GM12878 (cell line): ENCODE data around the gene ZNF385A. TPM values are rescaled to one million over a fixed set of nuclear protein-coding genes. Genes with fewer than 3 reads are reported as not detected.
A peak's percentile ranks its signal among the peaks of the same experiment; 100 is the strongest.

Experiments used
- ATAC-seq: fragments of 200-7000 bp; cut with Tn5 transposase; 3 replicates; pipeline ENCODE4 v1.9.1; 2020; ENCODE audit warnings: mild to moderate bottlenecking, moderate library complexity
- BruUV-seq: library from RNA; stranded (reverse); fragments of 400-500 nt; replicated peaks from 2 replicates; lab custom pipeline; 2021; lab: Mats Ljungman, UMichigan
- CTCF ChIA-PET: fragments of 300-600 bp; sonication (Branson Sonifier 250); formaldehyde crosslinking; extraction: SDS; loops from one replicate; lab custom pipeline; 2021; ENCODE audit warnings: inconsistent platforms; lab: Yijun Ruan, JAX
- POLR2A ChIA-PET: fragments of 350-600 bp; formaldehyde crosslinking; extraction: SDS; loops from one replicate; lab custom pipeline; 2021; ENCODE audit warnings: inconsistent platforms; lab: Charles Lee
- RAD21 ChIA-PET: fragments of 300-600 bp; sonication (Branson Sonifier 250); formaldehyde crosslinking; loops from one replicate; lab custom pipeline; 2023; ENCODE audit warnings: antibody characterized with exemption; ENCODE audit not compliant: unreplicated experiment; lab: Charles Lee
- SMC1A ChIA-PET: fragments of 300-600 bp; sonication (Branson Sonifier 250); formaldehyde crosslinking; loops from one replicate; lab custom pipeline; 2023; ENCODE audit not compliant: unreplicated experiment, uncharacterized antibody; lab: Charles Lee
- DNase-seq: peaks from one replicate; pipeline ENCODE4 v3.0.0-alpha.2; 2011; ENCODE audit warnings: low read depth, low spot score
- FAIRE-seq: peaks from 3 replicates; lab custom pipeline; 2011; peaks lifted over from hg19 to GRCh38; lab: Jason Lieb, UNC
- H2AFZ ChIP-seq: 2 replicates; pipeline ENCODE4 v1.6.0; 2011; ENCODE audit warnings: low read depth, low read length, control low read depth; ENCODE audit not compliant: control insufficient read depth
- H3K27ac ChIP-seq: 2 replicates; pipeline ENCODE4 v1.5.1; 2011; ENCODE audit warnings: control low read depth; ENCODE audit not compliant: control insufficient read depth, insufficient read depth
- H3K27me3 ChIP-seq, 2 experiments: replicated peaks in 1 of 2; 2 replicates each; pipeline versions ENCODE4 v1.6.0 to v1.6.1; 2011; ENCODE audit warnings: low read length in 1 of 2; ENCODE audit not compliant: control insufficient read depth in 2 of 2, insufficient read depth in 2 of 2
- H3K36me3 ChIP-seq, 2 experiments: 2 replicates each; pipeline ENCODE4 v1.5.1; 2011; ENCODE audit warnings: low read length in 1 of 2; ENCODE audit not compliant: control insufficient read depth in 2 of 2, insufficient read depth in 2 of 2
- H3K4me1 ChIP-seq: 2 replicates; pipeline ENCODE4 v1.6.1; 2011; ENCODE audit warnings: mild to moderate bottlenecking, low read length, moderate library complexity, mixed read lengths; ENCODE audit not compliant: control insufficient read depth, insufficient read depth
- H3K4me2 ChIP-seq: 2 replicates; pipeline ENCODE4 v1.6.0; 2011; ENCODE audit warnings: control low read depth; ENCODE audit not compliant: control insufficient read depth, insufficient read depth
- H3K4me3 ChIP-seq: fragments of 200-600 bp; sonication (generic); 2 replicates; pipeline ENCODE4 v1.5.1; 2016
- H3K79me2 ChIP-seq: 2 replicates; pipeline ENCODE4 v1.6.0; 2011; ENCODE audit warnings: low read length; ENCODE audit not compliant: control insufficient read depth, insufficient read depth
- H3K9ac ChIP-seq: 2 replicates; pipeline ENCODE4 v1.8.0; 2011; ENCODE audit warnings: low read length, control low read depth, mixed read lengths; ENCODE audit not compliant: control insufficient read depth, insufficient read depth
- H3K9me3 ChIP-seq: replicated peaks from 3 replicates; pipeline ENCODE4 v1.5.1; 2011; ENCODE audit warnings: mild to moderate bottlenecking, low read length; ENCODE audit not compliant: control insufficient read depth, insufficient read depth
- H4K20me1 ChIP-seq: 2 replicates; pipeline ENCODE4 v1.6.0; 2011; ENCODE audit not compliant: control insufficient read depth, insufficient read depth
- BHLHE40 ChIP-seq, 2 experiments: fragments of 450-650 bp in 1 of 2; IDR thresholded peaks; 2 replicates each; pipeline ENCODE4 v1.6.1; 2011 to 2017; ENCODE audit warnings: low read depth in 2 of 2, borderline replicate concordance in 1 of 2, improper control_type of control experiment in 1 of 2, low read length in 1 of 2, mild to moderate bottlenecking in 1 of 2
- CHD1 ChIP-seq: IDR thresholded peaks from 2 replicates; pipeline ENCODE4 v1.6.1; 2012; ENCODE audit warnings: low read depth, low read length, improper control_type of control experiment
- CHD2 ChIP-seq: IDR thresholded peaks from 2 replicates; pipeline ENCODE4 v1.6.1; 2011; ENCODE audit warnings: low read depth, low read length, improper control_type of control experiment, borderline replicate concordance
- CREB1 ChIP-seq: IDR thresholded peaks from 2 replicates; pipeline ENCODE4 v1.6.1; 2012; ENCODE audit warnings: low read depth, mild to moderate bottlenecking, inconsistent platforms
- DPF2 ChIP-seq: fragments of 450-650 bp; IDR thresholded peaks from 2 replicates; pipeline ENCODE4 v1.6.1; 2017; ENCODE audit warnings: mild to moderate bottlenecking
- ETV6 ChIP-seq, 2 experiments: fragments of 450-650 bp in 1 of 2; IDR thresholded peaks in 1 of 2; conservative IDR thresholded peaks in 1 of 2; 2 replicates each; pipeline ENCODE4 v1.6.1; 2014; ENCODE audit warnings: antibody characterized with exemption in 1 of 2, borderline replicate concordance in 1 of 2, low read depth in 1 of 2, mild to moderate bottlenecking in 1 of 2, moderate library complexity in 1 of 2
- HDAC6 ChIP-seq: fragments of 200-600 bp; sonication (generic); IDR thresholded peaks from one replicate; pipeline ENCODE4 v1.8.0; 2017; ENCODE audit warnings: antibody characterized with exemption; ENCODE audit not compliant: unreplicated experiment
- IKZF1 ChIP-seq: fragments of 450-650 bp; conservative IDR thresholded peaks from 2 replicates; pipeline ENCODE4 v1.6.1; 2017; ENCODE audit warnings: antibody characterized with exemption, mild to moderate bottlenecking
- MTA2 ChIP-seq: fragments of 450-650 bp; IDR thresholded peaks from 2 replicates; pipeline ENCODE4 v1.6.1; 2016; ENCODE audit warnings: low read depth, mild to moderate bottlenecking, moderate library complexity
- NR2F1 ChIP-seq: fragments of 450-650 bp; conservative IDR thresholded peaks from 2 replicates; pipeline ENCODE4 v1.6.1; 2017; ENCODE audit warnings: mild to moderate bottlenecking
- POLR2AphosphoS2 ChIP-seq: IDR thresholded peaks from 2 replicates; pipeline ENCODE4 v1.6.1; 2011; ENCODE audit warnings: low read depth, mild to moderate bottlenecking, low read length, improper control_type of control experiment, moderate library complexity
- STAT3 ChIP-seq: IDR thresholded peaks from 2 replicates; pipeline ENCODE4 v1.6.1; 2011; ENCODE audit warnings: low read depth, low read length, improper control_type of control experiment
- TARDBP ChIP-seq: IDR thresholded peaks from 2 replicates; pipeline ENCODE4 v1.6.1; 2016; ENCODE audit warnings: borderline replicate concordance
- YY1 ChIP-seq: IDR thresholded peaks from 2 replicates; pipeline ENCODE4 v1.6.1; 2011; ENCODE audit warnings: low read depth, mild to moderate bottlenecking, low read length
- ZNF274 ChIP-seq: IDR thresholded peaks from one replicate; pipeline ENCODE4 v1.8.0; 2011; ENCODE audit not compliant: insufficient read length, insufficient read depth
- WGBS: methylation state at CpG from one replicate; pipeline ENCODE4 v1.1.6; 2016; ENCODE audit warnings: low lambda C conversion rate; ENCODE audit not compliant: insufficient replicate concordance, insufficient coverage; ENCODE audit errors: missing lambda C conversion rate; 5-methylcytosine and 5-hydroxymethylcytosine counted together
- in situ Hi-C: fragments of 300-500 bp; cut with MboI; formaldehyde crosslinking; loops from 9 replicates; pipeline ENCODE4 v1.14.3; 2018; ENCODE audit warnings: mixed read lengths
- intact Hi-C: fragments of 100-400 bp; cut with micrococcal nuclease; formaldehyde crosslinking; loops from one replicate; pipeline ENCODE4 v1.14.2; 2022; ENCODE audit not compliant: unreplicated experiment
- polyA plus RNA-seq, 11 experiments: library from polyadenylated mRNA; depleted of rRNA in 4 of 11; unstranded in 6 of 11; stranded (reverse) in 5 of 11; fragments of >200 nt; fragmentation: Nextera tagmentation in 4 of 11; fragmentation: Illumina TruSeq in 1 of 11; extraction: Ambion mirVana in 4 of 11; extraction: Trizol in 1 of 11; gene quantifications; 1 replicate in 1 of 11; 2 replicates in 10 of 11; pipeline versions ENCODE4 v1.2.1 to v1.2.3, GENCODE V29; 2011 to 2016; ENCODE audit warnings: inconsistent platforms in 2 of 11, missing spikeins in 2 of 11, low read depth in 1 of 11
- total RNA-seq, 4 experiments: library from RNA; depleted of rRNA in 3 of 4; stranded (reverse); fragments of >200 nt in 3 of 4; fragmentation: Illumina TruSeq in 1 of 4; extraction: Trizol in 1 of 4; gene quantifications; 2 replicates each; pipeline versions ENCODE4 v1.2.1 to v1.2.3, GENCODE V29; 2013 to 2021
- TF ChIP-seq, protein P1 (sequence below): IDR thresholded peaks from 2 replicates; pipeline ENCODE4 v1.6.1; 2011; ENCODE audit warnings: mild to moderate bottlenecking, low read depth, low read length, moderate library complexity; ENCODE audit not compliant: insufficient replicate concordance
- TF ChIP-seq, protein P2 (sequence below): fragments of 450-650 bp; IDR thresholded peaks from 2 replicates; pipeline ENCODE4 v1.6.1; 2018; ENCODE audit warnings: borderline replicate concordance, mild to moderate bottlenecking; ENCODE audit not compliant: partially characterized antibody
- TF ChIP-seq, protein P3 (sequence below), 3 experiments: IDR thresholded peaks in 2 of 3; conservative IDR thresholded peaks in 1 of 3; 2 replicates each; pipeline ENCODE4 v1.5.1; 2011; ENCODE audit warnings: low read depth in 3 of 3, low read length in 3 of 3, mild to moderate bottlenecking in 3 of 3, control low read depth in 2 of 3, moderate library complexity in 2 of 3, inconsistent platforms in 1 of 3, mixed read lengths in 1 of 3; ENCODE audit not compliant: control insufficient read depth in 2 of 3, insufficient read depth in 1 of 3; ENCODE audit errors: extremely low read depth in 1 of 3

The ZNF385A gene
- total and polyA plus RNA-seq, 10 of the 15 experiments (the other 5 are each of a cell fraction or from before 2014, with no cell fraction given): 0.26 to 26.1 (median 4.9) TPM

DNA sequence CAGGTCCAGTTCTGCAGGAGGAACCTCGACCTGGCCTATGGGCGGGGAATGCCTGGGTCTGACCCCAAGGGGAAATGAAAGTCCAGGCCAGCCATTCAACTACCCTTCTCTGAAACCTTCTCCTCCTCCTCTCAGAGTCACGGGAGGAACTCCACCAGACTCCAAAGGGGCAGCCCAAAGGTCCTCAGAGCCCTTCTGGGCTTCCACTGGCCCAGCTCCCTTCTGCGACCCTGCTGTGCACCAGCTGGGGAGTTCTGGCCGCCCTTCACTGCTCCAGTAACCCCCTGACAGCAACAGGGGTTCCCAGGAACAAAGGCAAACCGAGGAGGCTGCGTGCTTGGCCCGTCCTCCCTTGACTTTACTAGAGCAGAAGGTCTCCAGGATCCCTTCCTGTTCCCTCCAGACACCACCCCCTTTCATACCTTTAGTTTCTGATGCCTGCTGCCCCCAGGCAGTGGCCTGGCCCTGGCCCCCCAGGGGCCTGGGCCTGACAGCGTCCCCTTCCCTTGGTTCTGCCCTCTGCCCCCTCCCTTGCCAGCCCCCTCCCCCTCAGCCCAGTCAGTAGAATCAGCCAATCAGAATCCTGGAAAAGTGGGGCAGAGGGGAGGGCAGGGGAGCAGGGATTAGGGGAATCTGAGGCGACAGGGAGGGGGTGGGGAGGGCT is 850 bp upstream of the ZNF385A start:
- Histone ChIP-seq H2AFZ (peak overlapping the region; percentile 56), H4K20me1 (no peaks in the 10 kb centered on the region), H3K4me2 (peak overlapping the region; percentile 79), H3K79me2 (no peaks in the 10 kb centered on the region), H3K27ac (peak overlapping the region; percentile 71), H3K4me3 (peak overlapping the region; percentile 45; the same call in 1 of the 2 replicates), H3K4me1 (peaks cover 14% of the 10 kb centered on the region), H3K36me3 (no peaks in the 10 kb centered on the region), H3K9me3 (no peaks in the 10 kb centered on the region), H3K9ac (peak overlapping the region; percentile 57; the same call in 1 of the 2 replicates), H3K27me3 (no peaks in the 10 kb centered on the region)
- DNase-seq: no peak
- intact Hi-C loops (no loop called here), in situ Hi-C loops (no loop called here)
- RAD21 ChIA-PET: interaction anchor here (0.7 to 2.7 kb wide), 5 partner anchors 14 to 61 kb away, joined by 3 to 9 read pairs (median 4); partner anchors contain the start of gene COPZ1
- peak; percentile 86 for ATAC-seq
- CTCF ChIA-PET: interaction anchor here (0.9 to 4.5 kb wide), 15 partner anchors 8 to 362 kb away, joined by 3 to 33 read pairs (median 6); partner anchors contain the start of genes COPZ1 and NCKAP1L
- FAIRE-seq: peak; percentile 79
- 38% methylated on average over 10 of the region's 10 CpGs for WGBS
- SMC1A ChIA-PET: interaction anchor here (1.0 to 1.3 kb wide), 4 partner anchors 8 to 127 kb away, joined by 3 to 6 read pairs (median 4); no protein-coding TSS in a partner anchor
- POLR2A ChIA-PET: interaction anchor here (1.1 to 1.4 kb wide), 3 partner anchors 11 to 106 kb away, joined by 3 to 7 read pairs (median 3); partner anchors contain the start of gene CBX5
- BruUV-seq: no TSS peak
- TF ChIP-seq STAT3: no peak
- TF ChIP-seq IKZF1: 0 out of 2 replicates have a peak, but pooled peaks have one; percentile 3
- no peak for TF ChIP-seq CHD2
- TF ChIP-seq, protein P1, sequence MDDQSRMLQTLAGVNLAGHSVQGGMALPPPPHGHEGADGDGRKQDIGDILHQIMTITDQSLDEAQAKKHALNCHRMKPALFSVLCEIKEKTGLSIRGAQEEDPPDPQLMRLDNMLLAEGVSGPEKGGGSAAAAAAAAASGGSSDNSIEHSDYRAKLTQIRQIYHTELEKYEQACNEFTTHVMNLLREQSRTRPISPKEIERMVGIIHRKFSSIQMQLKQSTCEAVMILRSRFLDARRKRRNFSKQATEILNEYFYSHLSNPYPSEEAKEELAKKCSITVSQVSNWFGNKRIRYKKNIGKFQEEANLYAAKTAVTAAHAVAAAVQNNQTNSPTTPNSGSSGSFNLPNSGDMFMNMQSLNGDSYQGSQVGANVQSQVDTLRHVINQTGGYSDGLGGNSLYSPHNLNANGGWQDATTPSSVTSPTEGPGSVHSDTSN: no peak
- peak; percentile 45; the same call in 1 of the 2 replicates for TF ChIP-seq DPF2
- no peak for TF ChIP-seq POLR2AphosphoS2
- peak; percentile 62 for TF ChIP-seq NR2F1
- no peak for TF ChIP-seq MTA2
- TF ChIP-seq YY1: 0 out of 2 replicates have a peak, but pooled peaks have one; percentile 22
- TF ChIP-seq, protein P2, sequence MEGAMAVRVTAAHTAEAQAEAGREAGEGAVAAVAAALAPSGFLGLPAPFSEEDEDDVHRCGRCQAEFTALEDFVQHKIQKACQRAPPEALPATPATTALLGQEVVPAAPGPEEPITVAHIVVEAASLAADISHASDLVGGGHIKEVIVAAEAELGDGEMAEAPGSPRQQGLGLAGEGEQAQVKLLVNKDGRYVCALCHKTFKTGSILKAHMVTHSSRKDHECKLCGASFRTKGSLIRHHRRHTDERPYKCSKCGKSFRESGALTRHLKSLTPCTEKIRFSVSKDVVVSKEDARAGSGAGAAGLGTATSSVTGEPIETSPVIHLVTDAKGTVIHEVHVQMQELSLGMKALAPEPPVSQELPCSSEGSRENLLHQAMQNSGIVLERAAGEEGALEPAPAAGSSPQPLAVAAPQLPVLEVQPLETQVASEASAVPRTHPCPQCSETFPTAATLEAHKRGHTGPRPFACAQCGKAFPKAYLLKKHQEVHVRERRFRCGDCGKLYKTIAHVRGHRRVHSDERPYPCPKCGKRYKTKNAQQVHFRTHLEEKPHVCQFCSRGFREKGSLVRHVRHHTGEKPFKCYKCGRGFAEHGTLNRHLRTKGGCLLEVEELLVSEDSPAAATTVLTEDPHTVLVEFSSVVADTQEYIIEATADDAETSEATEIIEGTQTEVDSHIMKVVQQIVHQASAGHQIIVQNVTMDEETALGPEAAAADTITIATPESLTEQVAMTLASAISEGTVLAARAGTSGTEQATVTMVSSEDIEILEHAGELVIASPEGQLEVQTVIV: no peak
- TF ChIP-seq, protein P3, sequence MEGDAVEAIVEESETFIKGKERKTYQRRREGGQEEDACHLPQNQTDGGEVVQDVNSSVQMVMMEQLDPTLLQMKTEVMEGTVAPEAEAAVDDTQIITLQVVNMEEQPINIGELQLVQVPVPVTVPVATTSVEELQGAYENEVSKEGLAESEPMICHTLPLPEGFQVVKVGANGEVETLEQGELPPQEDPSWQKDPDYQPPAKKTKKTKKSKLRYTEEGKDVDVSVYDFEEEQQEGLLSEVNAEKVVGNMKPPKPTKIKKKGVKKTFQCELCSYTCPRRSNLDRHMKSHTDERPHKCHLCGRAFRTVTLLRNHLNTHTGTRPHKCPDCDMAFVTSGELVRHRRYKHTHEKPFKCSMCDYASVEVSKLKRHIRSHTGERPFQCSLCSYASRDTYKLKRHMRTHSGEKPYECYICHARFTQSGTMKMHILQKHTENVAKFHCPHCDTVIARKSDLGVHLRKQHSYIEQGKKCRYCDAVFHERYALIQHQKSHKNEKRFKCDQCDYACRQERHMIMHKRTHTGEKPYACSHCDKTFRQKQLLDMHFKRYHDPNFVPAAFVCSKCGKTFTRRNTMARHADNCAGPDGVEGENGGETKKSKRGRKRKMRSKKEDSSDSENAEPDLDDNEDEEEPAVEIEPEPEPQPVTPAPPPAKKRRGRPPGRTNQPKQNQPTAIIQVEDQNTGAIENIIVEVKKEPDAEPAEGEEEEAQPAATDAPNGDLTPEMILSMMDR (IDR thresholded peaks at IDR 0.05 in 2 of 3, conservative IDR thresholded peaks at IDR 0.05 in 1 of 3; ENCODE audit: control insufficient read depth in 2 of 3, extremely low read depth in 1 of 3, insufficient read depth in 1 of 3, low read depth in 3 of 3, low read length in 3 of 3): no peak
- peak; percentile 54 to 80; a peak in 3 of 4 replicates for TF ChIP-seq BHLHE40 (IDR thresholded peaks at IDR 0.05; ENCODE audit: borderline replicate concordance in 1 of 2, low read depth in 2 of 2, low read length in 1 of 2)
- no peak for TF ChIP-seq CREB1
- TF ChIP-seq TARDBP: no peak
- no peak for TF ChIP-seq ZNF274
- no peak for TF ChIP-seq CHD1
- no peak for TF ChIP-seq HDAC6
- TF ChIP-seq ETV6 (conservative IDR thresholded peaks at IDR 0.05 in 1 of 2, IDR thresholded peaks at IDR 0.05 in 1 of 2; ENCODE audit: borderline replicate concordance in 1 of 2, low read depth in 1 of 2): no peak
